LNCAP (cell line): ENCODE results near the gene MICA.

Experiments used
- TF ChIP-seq, protein P1 (sequence below): fragments of 450-650 bp; IDR thresholded peaks from 2 replicates; pipeline ENCODE4 v1.5.1; 2017; ENCODE audit warnings: mild to moderate bottlenecking

The MICA gene

DNA sequence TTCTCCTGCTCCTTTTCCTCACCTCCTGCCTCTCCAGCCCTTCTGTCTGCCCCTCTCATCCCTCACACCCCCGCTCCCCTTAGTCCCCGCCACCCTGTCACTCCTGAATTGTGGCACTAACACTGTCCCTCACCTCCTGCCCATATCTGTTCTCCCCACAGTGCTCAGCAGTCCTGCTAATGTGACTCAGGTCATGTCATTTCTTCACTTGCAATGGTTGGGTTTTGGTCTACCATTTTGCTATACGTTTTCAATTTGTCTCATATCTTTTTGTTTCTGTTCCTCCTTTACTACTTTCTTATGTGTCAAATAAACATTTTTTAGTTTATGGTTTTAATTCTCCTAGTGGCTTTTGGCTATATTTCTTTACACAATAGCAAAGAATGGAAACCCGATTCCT lies 45.1 kb upstream of the MICA start:
- TF ChIP-seq, protein P1, sequence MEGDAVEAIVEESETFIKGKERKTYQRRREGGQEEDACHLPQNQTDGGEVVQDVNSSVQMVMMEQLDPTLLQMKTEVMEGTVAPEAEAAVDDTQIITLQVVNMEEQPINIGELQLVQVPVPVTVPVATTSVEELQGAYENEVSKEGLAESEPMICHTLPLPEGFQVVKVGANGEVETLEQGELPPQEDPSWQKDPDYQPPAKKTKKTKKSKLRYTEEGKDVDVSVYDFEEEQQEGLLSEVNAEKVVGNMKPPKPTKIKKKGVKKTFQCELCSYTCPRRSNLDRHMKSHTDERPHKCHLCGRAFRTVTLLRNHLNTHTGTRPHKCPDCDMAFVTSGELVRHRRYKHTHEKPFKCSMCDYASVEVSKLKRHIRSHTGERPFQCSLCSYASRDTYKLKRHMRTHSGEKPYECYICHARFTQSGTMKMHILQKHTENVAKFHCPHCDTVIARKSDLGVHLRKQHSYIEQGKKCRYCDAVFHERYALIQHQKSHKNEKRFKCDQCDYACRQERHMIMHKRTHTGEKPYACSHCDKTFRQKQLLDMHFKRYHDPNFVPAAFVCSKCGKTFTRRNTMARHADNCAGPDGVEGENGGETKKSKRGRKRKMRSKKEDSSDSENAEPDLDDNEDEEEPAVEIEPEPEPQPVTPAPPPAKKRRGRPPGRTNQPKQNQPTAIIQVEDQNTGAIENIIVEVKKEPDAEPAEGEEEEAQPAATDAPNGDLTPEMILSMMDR: no peak

DNA sequence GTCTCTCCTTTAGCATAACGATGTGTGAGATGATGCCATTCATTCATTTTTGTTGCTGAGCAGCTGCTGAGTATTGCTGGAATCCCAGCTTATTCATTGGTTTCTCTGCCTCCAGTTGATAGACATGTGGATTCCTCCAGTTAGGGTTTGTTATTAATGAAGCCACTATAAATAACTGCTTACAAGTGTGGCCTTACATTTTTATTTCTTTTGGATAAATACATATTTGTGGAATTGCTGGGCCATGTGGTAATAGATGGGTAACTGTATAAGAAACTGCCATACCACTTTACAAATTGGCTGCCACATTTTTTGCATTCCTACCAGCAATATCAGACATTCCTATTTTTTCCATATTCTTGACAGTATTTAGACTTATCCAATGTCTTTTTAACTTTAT lies 43.8 kb upstream of the MICA start:
- TF ChIP-seq, protein P1: no peak

DNA sequence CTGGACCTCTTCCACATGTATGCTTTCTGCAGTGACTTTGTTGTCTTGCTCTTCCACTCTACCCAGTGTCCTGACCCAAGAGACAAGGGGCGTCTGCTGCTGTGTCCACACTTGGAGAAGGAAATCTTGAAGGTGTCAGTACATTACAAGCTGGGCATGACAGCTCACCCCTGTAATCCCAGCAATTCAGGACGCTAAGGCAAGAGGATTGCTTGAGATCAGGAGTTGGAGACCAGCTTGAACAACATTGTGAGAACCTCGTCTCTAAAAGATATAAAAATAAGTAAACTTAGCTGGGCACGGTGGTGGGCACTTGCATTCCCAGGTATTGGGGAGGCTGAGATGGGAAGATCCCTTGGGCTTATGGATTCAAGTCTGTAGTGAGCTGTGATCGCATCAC lies 40.6 kb upstream of the MICA start:
- TF ChIP-seq, protein P1: no peak

DNA sequence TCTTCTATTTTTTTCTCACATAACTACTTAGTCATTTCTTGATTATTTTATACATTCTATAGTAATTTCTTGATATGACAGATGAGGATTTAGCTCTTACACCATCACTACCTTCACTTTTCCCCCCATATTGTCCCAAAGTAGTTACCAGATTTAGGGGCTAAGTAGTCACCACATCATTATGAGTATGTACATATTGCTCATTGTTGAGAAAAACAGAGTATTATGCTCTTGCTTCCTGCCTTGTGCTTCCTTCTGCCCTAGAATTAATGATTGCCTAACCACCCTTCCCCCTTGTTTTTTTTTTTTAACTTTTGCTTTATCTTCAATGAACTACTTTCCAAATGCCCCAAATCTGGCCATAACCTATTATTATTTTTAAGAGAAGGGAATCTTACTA lies 39.6 kb upstream of the MICA start:
- TF ChIP-seq, protein P1: no peak

DNA sequence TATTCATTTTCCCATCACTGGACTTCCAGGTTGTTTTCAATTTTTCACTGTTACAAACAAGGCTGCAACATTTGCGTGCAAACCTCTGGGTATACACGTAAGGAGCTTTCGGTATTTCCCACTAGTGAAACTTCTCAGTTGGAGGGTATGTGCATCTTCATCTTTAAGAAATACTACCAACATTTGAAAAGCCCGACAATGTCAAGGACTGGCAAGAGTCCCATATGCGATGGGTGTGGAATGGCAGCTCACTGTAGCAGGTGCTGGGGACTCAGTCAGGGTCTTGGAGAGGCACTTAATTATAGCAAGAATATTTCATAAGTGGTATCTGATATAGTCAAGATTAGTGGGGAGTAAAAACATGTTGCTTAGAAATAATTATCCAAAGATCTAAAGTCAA lies 37.5 kb upstream of the MICA start:
- TF ChIP-seq, protein P1: no peak

DNA sequence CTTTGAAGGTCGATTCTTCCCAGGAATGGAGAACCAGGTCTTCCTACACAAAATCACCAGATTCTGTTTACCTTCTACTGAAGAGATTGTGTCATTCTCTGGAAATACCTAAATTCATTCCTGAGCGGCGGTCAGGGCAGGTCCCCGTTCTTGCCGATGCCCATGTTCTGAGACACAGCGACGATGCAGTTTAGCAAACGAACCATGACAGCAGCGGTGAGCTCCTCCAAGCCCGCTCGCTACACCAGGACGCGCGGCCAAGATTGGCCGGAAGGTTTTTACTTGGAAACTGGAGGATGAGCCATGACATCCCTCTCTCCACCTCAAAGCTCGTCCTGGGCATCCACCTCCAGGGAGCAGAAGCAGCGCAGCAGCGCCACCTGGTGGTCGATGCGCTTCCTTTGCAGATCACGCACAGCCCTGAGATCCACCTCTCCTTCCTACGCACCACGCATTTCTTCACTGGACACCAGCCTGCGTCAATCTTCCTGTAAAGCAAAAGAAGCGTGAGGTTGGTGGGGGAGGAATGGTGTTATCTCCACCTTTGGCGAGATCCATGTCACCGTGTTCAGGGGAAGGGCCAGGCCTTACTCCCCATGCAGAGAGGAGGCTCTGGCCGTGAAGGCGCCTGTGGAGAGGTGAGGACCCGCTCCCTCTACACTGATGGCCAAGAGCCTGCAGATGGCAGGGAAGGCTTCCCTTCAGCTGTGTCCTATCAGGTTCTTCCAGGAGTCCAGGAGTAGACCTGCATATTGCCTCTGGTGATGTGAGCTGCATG lies 36.5 kb upstream of the MICA start:
- TF ChIP-seq, protein P1: peak; percentile 87

DNA sequence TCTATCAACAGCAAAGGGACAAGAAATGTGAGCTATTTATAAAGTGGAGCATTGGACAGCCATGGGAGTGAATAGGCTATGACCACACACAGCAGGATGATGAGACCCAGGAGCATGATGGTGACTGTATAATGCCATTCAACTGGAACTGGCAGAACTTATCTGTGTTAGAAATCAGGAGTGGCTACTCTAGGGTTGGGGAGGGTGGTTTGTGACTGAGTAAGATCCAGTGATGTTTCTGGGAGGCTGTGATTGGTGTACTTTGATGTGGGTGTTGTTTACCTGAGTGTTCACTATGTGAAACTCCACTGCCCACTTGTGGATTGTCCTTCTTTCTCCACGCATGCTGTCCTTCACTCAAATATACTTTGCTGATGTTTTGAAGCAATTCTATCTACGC lies 34.9 kb upstream of the MICA start:
- TF ChIP-seq, protein P1: no peak

DNA sequence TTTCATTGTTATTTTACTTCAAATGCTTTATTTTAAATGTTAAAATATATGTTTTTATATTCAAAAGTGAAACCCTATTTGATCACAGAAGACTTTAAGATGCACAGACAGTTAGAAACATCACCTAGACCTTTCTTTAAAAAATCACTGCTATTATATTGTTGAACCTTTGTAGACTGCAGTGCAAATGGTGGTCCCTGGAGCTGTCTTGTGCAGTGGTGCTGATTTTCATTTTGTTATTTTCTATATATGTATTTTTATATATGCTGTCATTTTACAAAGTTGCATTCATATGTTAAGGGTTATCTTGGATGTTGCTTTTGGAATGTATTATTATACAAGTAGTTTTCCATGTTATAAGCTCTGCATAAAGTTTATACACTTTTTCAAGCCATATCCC lies 27.7 kb upstream of the MICA start:
- TF ChIP-seq, protein P1: no peak
